ENCODE measurements around the gene CARMIL1. TPM values are rescaled to one million over a fixed set of nuclear protein-coding genes. Genes with fewer than 3 reads are reported as not detected.

CARMIL1 gene
- total RNA-seq, 1 donor from 2014 or later: 0.20 TPM

DNA sequence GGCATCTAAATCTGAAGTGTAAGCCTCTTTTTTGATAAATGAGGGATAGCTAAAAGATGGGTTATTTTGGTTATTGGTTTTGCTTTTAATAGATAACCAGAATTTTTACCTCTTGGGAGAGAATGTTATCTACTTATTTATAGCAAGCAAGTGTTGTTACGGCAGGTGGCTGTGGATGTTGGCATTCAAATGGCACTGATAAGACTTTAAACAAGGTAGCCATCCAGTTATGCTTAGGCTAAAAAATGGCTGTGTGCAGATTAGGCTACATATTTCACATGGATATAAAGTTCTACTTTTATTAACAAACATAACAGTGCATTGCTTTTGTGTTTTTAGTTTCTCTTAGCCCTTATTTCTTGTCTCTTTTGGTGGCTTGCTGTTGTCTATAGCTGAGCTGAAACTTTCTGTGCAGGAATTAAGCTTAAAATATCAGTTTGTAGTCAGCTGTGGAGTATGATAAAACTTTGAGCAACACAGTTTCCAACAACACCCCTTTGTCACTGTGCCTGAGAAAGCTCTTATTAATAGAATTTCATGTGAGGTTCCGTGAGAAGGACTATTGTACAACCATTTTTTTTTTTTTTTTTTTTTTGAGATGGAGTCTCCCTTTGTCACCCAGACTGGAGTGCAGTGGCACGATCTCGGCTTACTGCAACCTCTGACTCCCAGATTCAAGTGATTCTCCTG, 28.8 kb downstream of the CARMIL1 start:
- DNase-seq (ENCODE audit: low read depth in 2 of 2): no peak

- no peak for DNase-seq (ENCODE audit: low read depth in 2 of 2)
These were observed 30.7 kb downstream of the CARMIL1 start for GRCh38 chr6:25309886-25310285.

- peak in 1 of 2 donors; percentile 7 for DNase-seq (ENCODE audit: low read depth in 2 of 2)
These were observed 32.2 kb downstream of the CARMIL1 start for GRCh38 chr6:25311331-25311840.

GRCh38 chr6:25312034-25312620, 33.0 kb downstream of the CARMIL1 start:
- DNase-seq (ENCODE audit: low read depth in 2 of 2): no peak

- DNase-seq (ENCODE audit: low read depth in 2 of 2): peak in 1 of 2 donors; percentile 8
These were observed 33.5 kb downstream of the CARMIL1 start for GRCh38 chr6:25312703-25313102.

DNA sequence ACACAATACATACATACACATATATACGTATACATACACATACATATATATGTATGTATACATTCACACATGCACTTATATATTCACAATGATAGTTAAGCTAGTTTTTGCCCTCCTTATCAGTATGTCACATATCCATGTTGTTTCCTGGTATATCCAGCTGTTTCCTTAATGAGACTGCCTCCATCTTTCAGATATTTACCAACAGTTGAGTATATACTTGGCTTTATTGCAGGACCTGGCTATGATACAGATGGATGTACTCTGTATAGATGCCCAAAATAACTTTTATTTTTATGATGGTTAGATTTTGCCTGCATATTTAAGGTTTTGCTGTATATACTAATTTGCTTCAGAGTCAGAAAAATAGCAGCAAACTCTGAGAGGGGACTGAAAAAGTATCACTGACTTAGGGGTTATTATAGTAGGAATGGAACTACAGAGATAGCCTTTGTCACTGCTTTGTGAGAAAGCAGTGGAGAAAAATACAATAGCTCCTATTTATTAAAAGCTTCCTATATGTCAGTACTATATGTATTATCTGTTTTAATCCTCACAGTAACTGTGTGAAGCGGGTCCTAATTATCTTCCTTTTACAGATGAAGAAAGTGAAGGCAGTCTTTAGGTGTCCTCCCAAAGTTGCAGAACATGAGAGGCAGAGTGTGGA, 35.5 kb downstream of the CARMIL1 start:
- DNase-seq (ENCODE audit: low read depth in 2 of 2): peak in 1 of 2 donors; percentile 10

DNA sequence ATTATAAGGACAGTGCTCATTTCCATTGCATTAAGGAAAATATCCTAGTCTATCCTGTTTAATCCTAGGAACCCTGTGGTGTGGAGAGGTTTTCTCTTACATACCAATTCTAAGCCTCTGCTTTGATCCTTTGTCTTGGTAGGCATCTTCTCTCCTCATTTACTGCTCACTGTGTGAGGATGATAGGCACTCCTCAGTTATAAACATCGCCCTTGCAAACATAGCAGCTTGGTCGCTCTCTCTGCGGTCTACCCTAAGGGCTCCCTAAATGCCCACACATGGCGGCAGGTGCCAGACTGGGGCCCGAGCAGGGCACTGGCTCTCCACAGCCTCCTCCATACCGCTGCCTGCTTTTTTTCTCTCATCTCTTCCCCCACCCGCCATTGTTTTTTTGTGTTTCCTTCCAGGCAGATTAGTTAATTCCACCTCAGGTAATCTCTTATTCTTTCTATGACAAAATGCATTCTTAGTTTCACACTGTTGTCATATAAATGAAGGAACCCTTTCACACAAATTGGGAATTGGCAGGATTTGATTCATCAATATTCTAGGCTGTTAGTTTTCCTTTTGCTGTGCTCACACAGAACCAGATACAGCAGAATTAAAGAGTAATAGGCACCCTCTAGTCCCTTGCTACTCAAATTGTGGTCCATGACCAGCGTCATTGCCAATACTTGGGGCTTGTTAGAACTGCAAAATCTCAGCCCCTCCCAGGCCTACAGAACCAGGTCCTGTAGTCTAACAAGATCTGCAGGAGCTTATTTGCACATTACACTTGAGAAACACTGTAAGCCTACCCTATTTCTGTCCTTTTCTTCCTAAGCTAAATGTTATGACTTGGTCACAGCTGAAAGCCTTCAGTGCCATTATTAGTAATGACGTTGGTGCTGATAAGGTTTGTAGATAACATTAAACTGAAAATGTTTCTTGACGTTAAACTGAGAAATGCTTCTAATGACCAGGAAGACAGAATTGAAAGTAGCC, 36.3 kb downstream of the CARMIL1 start:
- DNase-seq (ENCODE audit: low read depth in 2 of 2): no peak

DNA sequence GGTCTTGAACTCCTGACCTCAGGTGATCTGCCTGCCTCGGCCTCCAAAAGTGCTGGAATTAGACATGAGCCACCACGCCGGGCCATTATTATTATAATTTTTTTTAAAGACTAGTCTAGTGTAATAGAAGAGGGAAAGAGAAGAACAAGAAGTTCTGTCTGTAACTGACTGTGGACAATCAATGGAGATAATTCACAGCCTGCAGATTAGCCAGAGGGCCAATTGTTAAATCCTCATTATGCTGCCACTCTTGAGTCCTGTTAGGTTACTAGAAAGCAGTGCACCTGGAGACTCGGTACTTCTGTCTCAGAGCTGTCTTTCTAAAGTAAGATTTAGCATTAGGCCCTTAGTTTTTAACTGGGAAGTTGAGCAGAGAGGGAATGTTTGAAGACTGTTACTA, 37.5 kb downstream of the CARMIL1 start:
- DNase-seq (ENCODE audit: low read depth in 2 of 2): no peak

DNA sequence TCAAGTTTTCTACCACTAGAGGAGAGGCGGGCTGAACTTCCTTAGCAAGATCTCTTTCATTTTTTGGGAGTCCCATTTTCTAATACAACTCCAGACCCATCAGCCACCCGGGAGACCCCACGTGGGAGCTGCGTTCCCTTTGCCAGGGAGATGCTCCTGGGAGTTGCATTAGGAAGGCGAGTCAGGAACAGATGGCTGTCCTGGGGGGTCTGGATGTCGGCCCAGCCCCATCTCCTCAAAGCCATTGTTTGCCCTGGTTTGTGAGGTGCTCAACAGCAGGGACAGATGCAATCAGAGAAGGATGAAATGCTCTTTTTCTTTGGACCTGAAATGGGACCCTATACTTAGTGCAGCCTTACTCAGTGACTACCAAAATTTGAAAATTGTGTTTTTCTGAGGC, 39.4 kb downstream of the CARMIL1 start:
- no peak for DNase-seq (ENCODE audit: low read depth in 2 of 2)

DNA sequence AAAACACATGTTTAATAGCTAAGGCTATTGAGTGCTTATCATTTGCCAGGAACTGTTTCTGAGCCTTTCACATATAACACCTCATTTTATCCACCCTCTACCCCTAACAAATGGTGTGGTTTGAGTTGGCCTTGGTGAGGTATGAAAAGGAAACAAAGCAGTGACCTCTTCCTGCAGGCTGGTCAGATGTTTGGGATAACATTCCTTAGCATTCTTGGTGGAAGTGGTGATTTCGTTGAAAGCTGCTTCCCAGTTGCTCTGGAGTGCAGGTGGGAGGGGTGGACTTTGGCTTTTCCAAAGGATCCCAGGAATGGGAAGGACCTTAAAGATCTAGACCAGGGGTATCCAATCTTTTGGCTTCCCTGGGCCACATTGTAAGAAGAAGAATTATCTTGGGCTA, 41.3 kb downstream of the CARMIL1 start:
- no peak for DNase-seq (ENCODE audit: low read depth in 2 of 2)

- no peak for DNase-seq (ENCODE audit: low read depth in 2 of 2)
These were observed 43.5 kb downstream of the CARMIL1 start for GRCh38 chr6:25322692-25323091.

GRCh38 chr6:25324066-25324762, 45.0 kb downstream of the CARMIL1 start:
- DNase-seq (ENCODE audit: low read depth in 2 of 2): no peak

DNA sequence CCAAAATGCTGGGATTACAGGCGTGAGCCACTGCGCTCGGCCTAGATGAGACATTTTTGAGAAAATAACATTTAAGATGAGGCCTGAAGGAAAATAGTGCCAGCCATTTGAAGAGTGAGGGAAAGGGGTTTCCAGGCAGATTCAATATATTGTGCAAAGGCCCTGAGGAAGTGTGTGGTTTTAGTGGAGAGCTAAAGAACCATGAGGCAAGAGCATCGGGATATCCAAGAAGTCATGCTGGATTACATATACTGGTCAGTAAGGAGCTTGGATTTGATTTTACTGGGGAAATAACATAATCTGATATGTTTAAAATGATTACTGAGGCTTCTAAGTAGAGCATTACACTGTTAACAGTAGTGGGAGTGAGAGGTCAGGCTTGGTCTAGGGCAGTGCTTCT, 47.0 kb downstream of the CARMIL1 start:
- DNase-seq (ENCODE audit: low read depth in 2 of 2): no peak

GRCh38 chr6:25326960-25327359, 47.8 kb downstream of the CARMIL1 start:
- no peak for DNase-seq (ENCODE audit: low read depth in 2 of 2)

- DNase-seq (ENCODE audit: low read depth in 2 of 2): no peak
These were observed 48.3 kb downstream of the CARMIL1 start for GRCh38 chr6:25327432-25327831.

GRCh38 chr6:25329161-25329817, 50.1 kb downstream of the CARMIL1 start:
- no peak for DNase-seq (ENCODE audit: low read depth in 2 of 2)

DNA sequence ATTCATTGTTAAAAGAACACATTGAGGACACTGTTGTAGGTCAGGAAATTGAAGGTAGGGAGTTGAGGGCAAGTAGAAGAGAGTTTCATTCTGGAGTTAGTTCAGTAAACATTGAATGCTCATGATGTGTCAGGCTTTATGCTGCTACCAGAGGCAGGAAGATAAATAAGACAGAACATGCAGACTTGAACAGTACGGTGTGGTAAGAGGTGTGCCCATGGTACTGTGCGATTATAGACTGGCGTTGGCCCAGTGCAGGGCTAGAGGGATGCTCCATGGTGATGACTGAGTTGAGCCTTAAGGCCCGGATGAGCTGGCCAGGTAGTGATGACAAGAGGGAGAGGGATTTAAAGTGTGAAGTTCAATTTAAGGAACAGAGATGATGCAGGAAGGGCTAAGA, 50.8 kb downstream of the CARMIL1 start:
- DNase-seq (ENCODE audit: low read depth in 2 of 2): no peak

- no peak for DNase-seq (ENCODE audit: low read depth in 2 of 2)
These were observed 51.9 kb downstream of the CARMIL1 start for GRCh38 chr6:25330796-25331685.

GRCh38 chr6:25332165-25332564, 53.0 kb downstream of the CARMIL1 start:
- no peak for DNase-seq (ENCODE audit: low read depth in 2 of 2)
